GM12892 (cell line): ENCODE results near the gene PKP4.

Experiments
- DNase-seq: peaks from one replicate; pipeline ENCODE4 v3.0.0; 2011; ENCODE audit not compliant: insufficient read length
- FAIRE-seq: peaks from 2 replicates; lab custom pipeline; 2011; peaks lifted over from hg19 to GRCh38; lab: Jason Lieb, UNC
- POLR2A ChIP-seq: IDR thresholded peaks from 2 replicates; pipeline ENCODE4 v1.6.1; 2011; ENCODE audit warnings: low read depth, low read length, control low read depth
- POLR2AphosphoS5 ChIP-seq: IDR thresholded peaks from 2 replicates; pipeline ENCODE4 v1.6.1; 2011; ENCODE audit warnings: low read depth, low read length, control low read depth
- TAF1 ChIP-seq: IDR thresholded peaks from 2 replicates; pipeline ENCODE4 v1.6.1; 2011; ENCODE audit warnings: low read depth, mild to moderate bottlenecking, control low read depth, low read length, borderline replicate concordance

The PKP4 gene

DNA sequence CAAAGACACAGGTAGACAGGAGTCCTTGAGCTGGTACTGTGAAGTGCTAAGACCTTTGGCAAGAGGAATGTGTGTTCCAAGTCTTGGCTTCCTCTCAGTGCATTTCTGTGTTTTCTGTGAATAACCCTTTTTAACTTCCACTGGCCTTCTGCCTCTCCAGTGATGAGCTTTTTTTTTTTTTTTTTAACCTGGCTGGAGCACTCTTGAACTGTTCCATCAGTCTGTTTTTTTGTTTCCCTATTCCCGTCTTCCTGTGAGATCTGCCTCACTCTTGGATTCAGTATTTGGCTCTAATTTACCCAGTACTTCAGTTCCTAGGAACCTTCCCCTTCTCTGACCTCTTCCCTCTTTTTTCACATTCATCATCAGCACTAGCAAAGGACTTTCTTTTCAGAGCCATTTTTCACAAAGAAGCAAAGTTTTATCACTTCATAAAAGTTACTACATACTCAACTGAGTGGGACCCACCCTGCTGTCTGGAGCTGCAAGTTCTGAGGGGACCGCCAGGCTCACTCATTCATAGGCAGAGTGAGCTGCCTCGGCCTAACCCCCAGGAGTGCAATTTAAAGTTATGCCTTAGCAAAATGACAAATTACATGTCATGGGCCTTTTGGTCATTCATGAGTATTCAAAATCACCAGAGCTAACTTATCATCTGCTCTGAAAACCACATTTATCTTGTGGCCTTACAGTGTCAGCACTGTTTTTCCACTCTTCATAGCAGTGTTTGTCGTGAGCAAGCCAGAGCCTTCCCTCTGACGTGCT is 211.4 kb downstream of the PKP4 start:
- TF ChIP-seq POLR2A = no peak
- no peak for TF ChIP-seq TAF1
- no peak for TF ChIP-seq POLR2AphosphoS5
- no peak for FAIRE-seq
- DNase-seq = no peak

DNA sequence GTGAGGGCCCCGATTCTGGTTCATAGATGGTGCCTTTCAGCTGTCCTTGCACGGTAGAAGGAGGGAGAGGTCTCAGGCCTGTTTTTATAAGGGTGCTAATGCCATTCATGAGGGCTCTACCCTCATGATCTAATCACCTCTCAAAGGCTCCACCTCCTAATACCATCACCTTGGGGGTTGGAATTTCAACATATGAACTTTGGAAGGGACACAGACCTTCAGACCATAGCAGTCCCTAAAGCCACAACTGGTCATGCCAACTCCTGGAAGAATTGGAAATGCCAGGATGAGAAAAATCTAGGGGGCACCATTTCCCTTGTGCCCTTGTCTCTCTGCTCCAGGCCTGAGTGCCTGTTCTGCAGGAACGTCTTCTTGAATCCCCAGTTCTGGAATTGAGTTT is 213.5 kb downstream of the PKP4 start:
- no peak for FAIRE-seq

DNA sequence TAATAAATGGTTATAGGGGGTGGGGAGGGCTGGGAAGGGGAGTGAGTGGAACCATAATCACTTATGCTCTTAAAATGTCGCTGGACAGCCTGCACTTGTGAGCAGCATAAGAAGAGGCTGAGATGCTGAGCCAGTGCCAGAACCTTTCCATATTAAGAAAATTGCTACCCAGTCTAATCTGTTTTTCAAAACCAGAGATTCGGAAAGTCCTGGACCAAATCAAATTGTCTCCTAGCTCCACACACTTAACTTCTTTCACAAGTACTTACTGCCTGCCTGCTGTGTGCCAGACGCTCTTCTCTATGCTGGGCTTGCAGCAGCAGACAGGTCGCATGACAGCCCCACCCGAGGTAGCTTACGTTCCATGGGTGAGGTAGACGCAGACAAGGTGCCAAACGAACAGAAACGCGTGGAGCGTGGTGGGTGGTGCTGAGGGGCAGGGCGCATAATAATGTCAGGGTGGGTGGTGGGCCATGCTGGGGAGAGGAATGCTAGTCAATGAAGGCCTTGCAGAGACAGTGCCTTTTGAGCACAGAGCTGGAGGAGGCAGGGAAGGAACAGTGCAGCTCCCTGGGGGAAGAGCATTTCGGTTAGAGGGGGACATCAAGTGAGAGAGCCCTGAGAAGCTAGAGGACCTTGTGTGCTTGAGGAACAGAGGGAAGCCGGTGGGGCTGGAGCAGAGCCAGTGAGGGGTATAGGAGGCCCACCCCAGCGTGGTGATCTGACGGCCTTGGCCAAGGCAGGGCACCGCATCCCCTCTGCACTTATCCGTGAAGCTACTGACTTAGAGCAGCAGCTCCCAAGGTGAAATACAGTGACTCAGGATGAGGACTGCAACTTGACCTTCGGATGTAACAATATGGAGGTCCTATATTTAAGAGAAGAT is 214.9 kb downstream of the PKP4 start:
- DNase-seq (no peak), FAIRE-seq (no peak)
- no peak for TF ChIP-seq TAF1
- TF ChIP-seq POLR2AphosphoS5 = no peak

More for the DNA sequence above, 213.5 kb downstream of the PKP4 start:
- no peak for TF ChIP-seq POLR2A
- no peak for TF ChIP-seq TAF1
- TF ChIP-seq POLR2AphosphoS5 = no peak
- DNase-seq = no peak

DNA sequence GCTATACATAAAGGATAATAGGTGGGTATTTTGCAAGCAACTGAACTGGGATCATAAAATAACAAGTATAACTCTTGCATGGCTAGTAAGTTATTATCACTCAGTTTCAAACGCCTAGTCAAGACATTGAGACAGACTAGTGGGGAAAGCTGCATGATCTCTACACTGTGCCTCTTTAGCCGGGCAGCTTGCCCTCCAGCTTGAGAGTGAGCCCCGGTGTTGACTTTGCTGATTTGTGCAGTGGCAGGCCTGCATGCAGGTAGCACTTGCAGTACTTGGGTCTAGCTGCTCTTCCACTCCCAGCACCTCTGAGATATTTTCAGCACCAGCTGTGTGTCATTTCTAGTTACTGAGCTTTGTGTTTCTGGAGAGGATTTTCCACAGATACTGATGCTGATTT is 219.5 kb downstream of the PKP4 start:
- no peak for TF ChIP-seq TAF1
- no peak for TF ChIP-seq POLR2AphosphoS5
- TF ChIP-seq POLR2A = no peak
- DNase-seq = no peak
- no peak for FAIRE-seq

DNA sequence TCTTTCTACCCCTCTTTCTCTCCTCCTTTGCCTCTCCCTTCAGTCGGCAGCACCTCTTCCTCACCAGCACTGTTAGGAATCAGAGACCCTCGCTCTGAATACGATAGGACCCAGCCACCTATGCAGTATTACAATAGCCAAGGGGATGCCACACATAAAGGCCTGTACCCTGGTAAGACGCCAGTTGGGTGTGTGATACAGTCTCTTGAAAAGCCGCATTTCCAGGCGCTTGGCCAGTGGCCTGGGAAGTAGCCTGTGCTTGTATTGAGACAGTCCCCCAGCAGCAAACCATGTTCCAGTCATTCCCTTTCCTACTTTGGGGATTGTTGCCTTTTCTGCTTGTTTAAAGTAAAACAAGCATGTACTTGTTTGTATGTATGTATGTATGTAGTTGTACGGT is 219.9 kb downstream of the PKP4 start:
- TF ChIP-seq TAF1 = no peak
- no peak for TF ChIP-seq POLR2A
- no peak for TF ChIP-seq POLR2AphosphoS5
- DNase-seq (no peak), FAIRE-seq (no peak)

DNA sequence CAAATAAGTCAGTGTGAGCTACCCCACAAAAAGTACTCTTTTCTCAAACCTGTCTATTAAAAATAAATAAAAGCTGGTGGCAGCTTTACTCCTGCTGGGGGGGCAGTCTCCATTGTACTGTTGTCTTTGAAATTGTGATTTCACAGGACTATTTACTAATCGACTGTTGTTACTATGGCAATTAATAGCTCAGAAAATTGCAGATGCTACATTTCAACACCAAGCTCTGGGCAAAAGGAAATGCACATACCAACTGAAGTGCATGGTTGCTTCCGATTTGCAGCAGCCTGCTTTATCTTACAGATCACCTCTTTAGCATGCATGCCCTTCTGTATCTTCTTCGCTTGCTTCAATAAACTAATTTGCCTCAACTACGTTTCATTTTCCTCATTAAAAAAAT is 220.8 kb downstream of the PKP4 start:
- TF ChIP-seq TAF1 = no peak
- TF ChIP-seq POLR2A = no peak
- TF ChIP-seq POLR2AphosphoS5 = no peak
- DNase-seq (no peak), FAIRE-seq (no peak)

DNA sequence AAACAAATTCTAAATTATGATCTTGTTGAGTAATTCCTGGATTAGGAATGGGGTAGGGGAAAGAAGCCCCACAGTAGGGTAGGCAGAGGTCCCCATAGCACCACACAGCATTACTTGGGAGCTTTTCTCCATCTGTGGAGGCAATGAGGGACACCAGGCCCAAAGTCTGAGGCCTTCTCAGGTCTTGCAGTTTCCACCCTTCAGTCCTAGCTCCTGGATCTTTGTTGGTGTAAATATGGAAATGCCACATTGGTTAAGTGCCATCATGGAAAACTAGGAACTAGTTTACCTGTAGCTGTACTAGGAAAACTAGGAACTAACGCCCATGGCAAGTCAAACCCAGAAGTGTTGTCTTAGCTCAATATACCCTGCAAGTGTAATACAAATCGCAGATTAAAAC is 225.1 kb downstream of the PKP4 start:
- FAIRE-seq = no peak
- TF ChIP-seq POLR2AphosphoS5 = no peak
- no peak for TF ChIP-seq POLR2A
- TF ChIP-seq TAF1 = no peak
- DNase-seq = no peak

DNA sequence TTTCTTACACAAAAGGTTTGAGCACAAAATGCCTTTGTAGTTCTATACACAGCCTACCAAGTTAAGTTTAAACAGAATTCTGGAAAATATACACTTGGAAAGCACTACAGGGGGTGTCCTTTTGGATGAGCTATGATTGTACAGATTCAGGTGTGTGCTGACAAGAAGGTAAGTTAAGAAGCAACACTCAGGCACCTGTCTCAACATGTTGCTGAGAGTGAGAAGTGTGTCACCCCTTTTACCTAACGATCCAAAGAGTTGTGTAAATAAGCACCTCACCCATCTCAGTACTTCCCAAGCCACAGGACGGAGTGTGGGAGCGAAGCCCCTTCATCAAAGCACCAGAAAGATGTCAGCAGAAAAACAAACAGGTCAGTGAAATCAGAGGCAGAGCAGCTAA is 228.9 kb downstream of the PKP4 start:
- TF ChIP-seq POLR2A (no peak), POLR2AphosphoS5 (no peak), TAF1 (no peak)
- DNase-seq (no peak), FAIRE-seq (no peak)

DNA sequence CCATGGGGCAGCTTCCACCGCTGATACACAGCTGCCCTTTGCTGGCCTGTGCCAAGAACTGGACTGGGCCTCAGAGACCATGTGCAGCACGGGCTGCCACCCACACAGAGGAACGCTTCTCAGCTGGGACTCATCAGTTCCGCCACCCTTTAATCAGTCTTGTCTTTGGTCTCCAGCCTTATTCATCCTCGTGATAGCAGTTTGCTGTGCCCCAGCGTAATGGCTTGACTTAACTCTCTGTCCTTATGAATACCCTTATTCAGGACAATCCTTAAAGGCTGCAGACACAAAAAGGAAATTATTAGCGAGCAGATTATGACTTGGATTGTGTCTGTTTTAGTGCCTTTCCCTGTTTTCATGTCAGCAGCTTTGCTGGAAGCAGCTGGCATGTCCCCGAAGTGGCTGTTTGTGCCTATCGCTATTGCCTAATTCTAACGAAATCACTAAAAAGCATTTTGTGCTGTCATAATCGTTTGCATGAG is 229.5 kb downstream of the PKP4 start:
- no peak for DNase-seq
- FAIRE-seq = no peak

DNA sequence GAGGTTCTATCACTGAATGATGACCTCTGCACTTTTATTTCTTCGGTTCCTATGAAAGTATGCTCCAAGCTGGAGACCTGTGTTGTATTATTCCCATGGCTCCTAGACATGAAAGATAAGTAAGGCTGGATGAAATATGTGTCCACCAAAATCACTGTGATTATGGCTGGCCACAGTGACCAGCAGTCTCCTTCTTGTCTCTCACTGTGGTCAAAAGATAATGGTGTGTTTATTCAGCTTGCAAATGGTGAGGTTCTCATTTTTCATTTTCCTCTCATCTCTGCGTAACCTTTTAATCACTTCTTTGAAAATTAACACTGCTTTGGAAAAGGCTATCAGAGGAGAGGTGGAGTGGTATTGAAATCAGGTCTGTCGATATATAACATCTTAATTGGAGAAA is 230.6 kb downstream of the PKP4 start:
- no peak for DNase-seq
- TF ChIP-seq POLR2AphosphoS5 (no peak), TAF1 (no peak), POLR2A (no peak)
- FAIRE-seq = no peak

More for the DNA sequence above, 229.5 kb downstream of the PKP4 start:
- TF ChIP-seq TAF1 = no peak
- TF ChIP-seq POLR2AphosphoS5 = no peak
- TF ChIP-seq POLR2A = no peak

DNA sequence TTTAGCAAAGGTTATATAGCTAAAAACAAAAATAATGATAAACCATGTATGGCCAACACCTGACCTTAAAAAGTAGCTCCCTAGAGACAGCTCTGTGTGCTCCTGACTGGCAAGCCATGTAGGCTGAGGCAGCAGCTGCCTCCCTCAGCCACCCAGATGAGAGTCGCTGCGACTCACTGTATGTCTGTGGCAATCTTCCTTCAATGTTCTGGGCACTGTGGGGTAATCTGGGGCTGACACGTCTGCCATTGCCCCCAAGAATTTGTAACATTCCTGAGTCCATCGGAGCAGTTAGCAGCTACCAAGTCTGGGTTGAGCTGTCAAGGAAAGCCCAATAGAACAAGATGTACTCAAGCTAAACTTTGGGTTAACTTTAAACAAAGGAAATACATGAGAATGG is 232.0 kb downstream of the PKP4 start:
- DNase-seq = no peak
- TF ChIP-seq POLR2A (no peak), POLR2AphosphoS5 (no peak), TAF1 (no peak)
- FAIRE-seq = no peak
